ENCODE results near the gene NAA38. TPM values are rescaled to one million over a fixed set of nuclear protein-coding genes. Genes with fewer than 3 reads are reported as not detected.
A peak's percentile ranks its signal among the peaks of the same experiment; 100 is the strongest.

The NAA38 gene
- polyA plus RNA-seq, 1 donor from 2014 or later: 170 TPM

GRCh38 chr17:7834957-7835813 is 22.2 kb downstream of the NAA38 start:
- H3K27me3 Mint-ChIP-seq: peaks cover 11% of the 10 kb centered on the region
- no peaks in the 10 kb centered on the region for H3K36me3 Mint-ChIP-seq
- H3K4me3 Mint-ChIP-seq: peak overlapping the region; percentile 93 to 100 (median 97)
- peak overlapping the region; percentile 99 to 100 (median 99) for H3K27ac Mint-ChIP-seq
- peaks cover 22 to 37% (median 34%) of the 10 kb centered on the region in 3 donors for H3K4me1 Mint-ChIP-seq
- H3K9me3 Mint-ChIP-seq: no peaks in the 10 kb centered on the region

GRCh38 chr17:7834542-7834956 is 22.8 kb downstream of the NAA38 start:
- peaks cover 18 to 34% (median 31%) of the 10 kb centered on the region in 3 donors for H3K4me1 Mint-ChIP-seq
- peak overlapping the region; percentile 93 to 100 (median 97) for H3K4me3 Mint-ChIP-seq
- no peaks in the 10 kb centered on the region for H3K36me3 Mint-ChIP-seq
- H3K9me3 Mint-ChIP-seq: no peaks in the 10 kb centered on the region
- peaks cover 14% of the 10 kb centered on the region for H3K27me3 Mint-ChIP-seq
- peak overlapping the region; percentile 99 to 100 (median 99) for H3K27ac Mint-ChIP-seq

- peak within 1 kb of the TSS; percentile 99 to 100 (median 99) for H3K27ac Mint-ChIP-seq
- peak within 1 kb of the TSS; percentile 93 to 100 (median 97) for H3K4me3 Mint-ChIP-seq
- peaks cover 18 to 29% (median 25%) of the 10 kb centered on the region in 3 donors for H3K4me1 Mint-ChIP-seq
- peaks cover 18% of the 10 kb centered on the region for H3K27me3 Mint-ChIP-seq
- H3K9me3 Mint-ChIP-seq: no peaks in the 10 kb centered on the region
- no peaks in the 10 kb centered on the region for H3K36me3 Mint-ChIP-seq
These were observed 23.4 kb downstream of the NAA38 start, which contains the start of gene KDM6B for GRCh38 chr17:7833795-7834541. Gene KDM6B, plus strand, starts transcription at chr17:7834217. Its CDS starts 11,338 bp downstream, at chr17:7845555.

- no peaks in the 10 kb centered on the region for H3K36me3 Mint-ChIP-seq
- H3K27ac Mint-ChIP-seq: peak overlapping the region; percentile 99 to 100 (median 99)
- no peaks in the 10 kb centered on the region for H3K9me3 Mint-ChIP-seq
- peaks cover 15 to 24% (median 19%) of the 10 kb centered on the region in 3 donors for H3K4me1 Mint-ChIP-seq
- peak overlapping the region; percentile 93 to 100 (median 97) for H3K4me3 Mint-ChIP-seq
- peaks cover 18% of the 10 kb centered on the region for H3K27me3 Mint-ChIP-seq
These were observed 24.2 kb downstream of the NAA38 start for GRCh38 chr17:7833011-7833794.

- H3K9me3 Mint-ChIP-seq: no peaks in the 10 kb centered on the region
- H3K36me3 Mint-ChIP-seq: no peaks in the 10 kb centered on the region
- H3K4me1 Mint-ChIP-seq: peaks cover 11 to 19% (median 15%) of the 10 kb centered on the region in 3 donors
- peak overlapping the region in 2 of 4 donors; percentile 30 to 93 for H3K4me3 Mint-ChIP-seq
- H3K27me3 Mint-ChIP-seq: peaks cover 18% of the 10 kb centered on the region
- peak overlapping the region in 1 of 3 donors; percentile 99 for H3K27ac Mint-ChIP-seq
These were observed 24.9 kb downstream of the NAA38 start for GRCh38 chr17:7832431-7832830.

GRCh38 chr17:7831233-7831632 is 26.1 kb downstream of the NAA38 start:
- H3K4me3 Mint-ChIP-seq: peak overlapping the region in 1 of 4 donors; percentile 93
- H3K4me1 Mint-ChIP-seq: peaks cover 5 to 8% (median 6%) of the 10 kb centered on the region in 3 donors
- peaks cover 18% of the 10 kb centered on the region for H3K27me3 Mint-ChIP-seq
- H3K36me3 Mint-ChIP-seq: no peaks in the 10 kb centered on the region
- peak overlapping the region in 1 of 3 donors; percentile 51 for H3K27ac Mint-ChIP-seq
- H3K9me3 Mint-ChIP-seq: no peaks in the 10 kb centered on the region

- no peak overlapping the region for H3K27ac Mint-ChIP-seq
- no peaks in the 10 kb centered on the region for H3K9me3 Mint-ChIP-seq
- H3K27me3 Mint-ChIP-seq: peaks cover 18% of the 10 kb centered on the region
- no peaks in the 10 kb centered on the region for H3K36me3 Mint-ChIP-seq
- peaks cover 4 to 6% (median 5%) of the 10 kb centered on the region in 3 donors for H3K4me1 Mint-ChIP-seq
- peak overlapping the region in 1 of 4 donors; percentile 44 for H3K4me3 Mint-ChIP-seq
These were observed 26.7 kb downstream of the NAA38 start for GRCh38 chr17:7830616-7831015.

- Mint-ChIP-seq H3K27me3 (peaks cover 7% of the 10 kb centered on the region), H3K9me3 (no peaks in the 10 kb centered on the region), H3K36me3 (no peaks in the 10 kb centered on the region), H3K27ac (peak overlapping the region in 1 of 3 donors; percentile 85), H3K4me1 (peaks cover 0 to 5% (median 0%) of the 10 kb centered on the region in 3 donors), H3K4me3 (no peak overlapping the region)
These were observed 32.0 kb downstream of the NAA38 start for GRCh38 chr17:7825206-7825990.

GRCh38 chr17:7824021-7824924 is 33.1 kb downstream of the NAA38 start:
- Mint-ChIP-seq H3K27me3 (peaks cover 1% of the 10 kb centered on the region), H3K9me3 (no peaks in the 10 kb centered on the region), H3K4me1 (peaks cover 0 to 5% (median 0%) of the 10 kb centered on the region in 3 donors), H3K4me3 (no peak overlapping the region), H3K27ac (peak overlapping the region in 1 of 3 donors; percentile 85), H3K36me3 (no peaks in the 10 kb centered on the region)

- Mint-ChIP-seq H3K4me3 (no peak overlapping the region), H3K36me3 (peaks cover 1% of the 10 kb centered on the region), H3K9me3 (no peaks in the 10 kb centered on the region), H3K27me3 (no peaks in the 10 kb centered on the region), H3K27ac (no peak overlapping the region), H3K4me1 (peaks cover 0 to 5% (median 0%) of the 10 kb centered on the region in 3 donors)
These were observed 33.8 kb downstream of the NAA38 start for GRCh38 chr17:7823581-7824001.

GRCh38 chr17:7822126-7822525 is 35.2 kb downstream of the NAA38 start:
- Mint-ChIP-seq H3K27me3 (no peaks in the 10 kb centered on the region), H3K36me3 (peaks cover 1% of the 10 kb centered on the region), H3K4me1 (peaks cover 0 to 5% (median 0%) of the 10 kb centered on the region in 3 donors), H3K9me3 (no peaks in the 10 kb centered on the region), H3K4me3 (no peak overlapping the region), H3K27ac (no peak overlapping the region)

- Mint-ChIP-seq H3K36me3 (peaks cover 1% of the 10 kb centered on the region), H3K27ac (no peak overlapping the region), H3K4me1 (peaks cover 0 to 3% (median 0%) of the 10 kb centered on the region in 3 donors), H3K4me3 (no peak overlapping the region), H3K27me3 (no peaks in the 10 kb centered on the region), H3K9me3 (no peaks in the 10 kb centered on the region)
These were observed 37.1 kb downstream of the NAA38 start for GRCh38 chr17:7820231-7820630.

Measured in IgD-negative memory B cell (primary cell).